A673 (cell line): Measurements from ENCODE around the gene PIP5K1A. TPM values are rescaled to one million over a fixed set of nuclear protein-coding genes. Genes with fewer than 3 reads are reported as not detected.

ENCODE experiments used
- BruUV-seq: library from RNA; stranded (reverse); fragments of 400-500 nt; replicated peaks from 2 replicates; lab custom pipeline; 2021; lab: Mats Ljungman, UMichigan
- CTCF ChIA-PET: fragments of 300-600 bp; sonication (Branson Sonifier 250); formaldehyde crosslinking; loops from one replicate; lab custom pipeline; 2022; ENCODE audit warnings: antibody characterized with exemption; lab: Charles Lee
- POLR2A ChIA-PET: fragments of 300-600 bp; sonication (Branson Sonifier 250); formaldehyde crosslinking; loops from one replicate; lab custom pipeline; 2022; ENCODE audit warnings: antibody characterized with exemption; ENCODE audit not compliant: low non-redundant PET; lab: Charles Lee
- DNase-seq: peaks from one replicate; pipeline ENCODE4 v3.0.0-alpha.2; 2015; ENCODE audit warnings: low spot score
- H3K27ac ChIP-seq: fragments of 200-600 bp; sonication (generic); 2 replicates; pipeline ENCODE4 v1.5.1; 2016; ENCODE audit warnings: mixed run types, low read depth, mild to moderate bottlenecking, mixed read lengths, antibody characterized with exemption, low read length; ENCODE audit not compliant: poor library complexity, severe bottlenecking
- H3K27me3 ChIP-seq: fragments of 200-600 bp; sonication (generic); replicated peaks from 2 replicates; pipeline ENCODE4 v1.6.1; 2017; ENCODE audit warnings: mixed run types, low read depth, mild to moderate bottlenecking, mixed read lengths, antibody characterized with exemption, low read length; ENCODE audit not compliant: insufficient read depth, poor library complexity
- H3K36me3 ChIP-seq: fragments of 200-600 bp; sonication (generic); 2 replicates; pipeline ENCODE4 v1.6.1; 2016; ENCODE audit warnings: mixed run types, mild to moderate bottlenecking, mixed read lengths, antibody characterized with exemption, low read length; ENCODE audit not compliant: insufficient read depth, poor library complexity, severe bottlenecking
- H3K4me1 ChIP-seq: fragments of 200-600 bp; sonication (generic); 2 replicates; pipeline ENCODE4 v1.6.1; 2017; ENCODE audit warnings: mixed run types, mild to moderate bottlenecking, mixed read lengths, antibody characterized with exemption, low read length; ENCODE audit not compliant: insufficient read depth, poor library complexity, severe bottlenecking
- H3K4me3 ChIP-seq: fragments of 200-600 bp; sonication (generic); 2 replicates; pipeline ENCODE4 v1.5.1; 2016; ENCODE audit warnings: low read depth, mixed run types, mild to moderate bottlenecking, mixed read lengths, low read length; ENCODE audit not compliant: poor library complexity, severe bottlenecking
- H3K9me3 ChIP-seq: fragments of 200-600 bp; sonication (generic); 2 replicates; pipeline ENCODE4 v1.6.1; 2016; ENCODE audit warnings: mixed run types, low read depth, mild to moderate bottlenecking, mixed read lengths, antibody characterized with exemption, low read length; ENCODE audit not compliant: poor library complexity, severe bottlenecking
- CTCF ChIP-seq: fragments of 300-800, 200-600 bp; sonication (generic); conservative IDR thresholded peaks from 2 replicates; pipeline ENCODE4 v1.5.1; 2017; ENCODE audit warnings: low read depth, mild to moderate bottlenecking, antibody characterized with exemption, low read length, moderate library complexity, mixed read lengths
- EZH2 ChIP-seq: fragments of 200-600 bp; sonication (generic); IDR thresholded peaks from 2 replicates; pipeline ENCODE4 v1.6.1; 2017; ENCODE audit warnings: borderline replicate concordance, low read depth, mild to moderate bottlenecking, mixed read lengths, antibody characterized with exemption, low read length; ENCODE audit not compliant: poor library complexity, severe bottlenecking
- intact Hi-C: fragments of 100-400 bp; cut with micrococcal nuclease; formaldehyde crosslinking; loops from one replicate; pipeline ENCODE4 v1.10.0; 2022; ENCODE audit not compliant: unreplicated experiment
- total RNA-seq: library from RNA; stranded (reverse); gene quantifications from 2 replicates; pipeline ENCODE4 v1.2.3, GENCODE V29; 2021

PIP5K1A gene
- total RNA-seq, 1 experiment from 2014 or later, result 115 TPM

GRCh38 chr1:151287341-151287699 is 89.0 kb downstream of the PIP5K1A start:
- no TSS peak for BruUV-seq
- Histone ChIP-seq H3K36me3 (peaks cover 50% of the 10 kb centered on the region), H3K4me3 (no peak overlapping the region), H3K9me3 (no peaks in the 10 kb centered on the region), H3K4me1 (no peaks in the 10 kb centered on the region), H3K27ac (no peak overlapping the region), H3K27me3 (no peaks in the 10 kb centered on the region)
- no peak for DNase-seq
- intact Hi-C loops, result no loop called here
- ChIA-PET POLR2A (no interaction called here), CTCF (no interaction called here)
- TF ChIP-seq CTCF, result no peak
- TF ChIP-seq EZH2, result no peak

- Histone ChIP-seq H3K4me3 (no peak overlapping the region), H3K27ac (no peak overlapping the region), H3K27me3 (no peaks in the 10 kb centered on the region), H3K4me1 (no peaks in the 10 kb centered on the region), H3K36me3 (peaks cover 56% of the 10 kb centered on the region), H3K9me3 (no peaks in the 10 kb centered on the region)
- DNase-seq, result no peak
- intact Hi-C loops, result no loop called here
- no TSS peak for BruUV-seq
- no peak for TF ChIP-seq EZH2
- TF ChIP-seq CTCF, result no peak
- CTCF ChIA-PET, result no interaction called here
- POLR2A ChIA-PET, result no interaction called here
These were observed 89.6 kb downstream of the PIP5K1A start for GRCh38 chr1:151287767-151288500.

DNA sequence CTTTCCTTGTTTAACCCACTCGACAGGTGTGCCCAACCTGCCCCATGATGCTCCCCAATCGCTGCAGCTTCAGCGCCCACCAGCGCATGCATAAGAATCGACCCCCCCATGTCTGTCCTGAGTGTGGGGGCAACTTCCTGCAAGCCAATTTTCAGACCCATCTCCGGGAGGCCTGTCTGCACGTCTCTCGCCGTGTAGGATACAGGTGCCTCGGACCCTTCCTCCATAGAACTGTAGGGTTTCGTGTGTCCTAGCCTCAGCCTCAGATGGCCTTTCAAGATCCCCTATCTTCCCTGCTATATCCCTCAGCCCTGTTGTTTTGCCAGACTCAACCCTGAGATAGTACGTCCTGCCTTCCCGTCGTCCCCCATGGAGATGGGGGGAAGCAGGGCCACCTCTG is 90.2 kb downstream of the PIP5K1A start:
- H3K4me3 ChIP-seq, result no peak overlapping the region
- POLR2A ChIA-PET, result interaction anchor here (0.7 kb wide), 1 partner anchor 95 kb away, joined by 3 read pairs; no protein-coding TSS in a partner anchor
- CTCF ChIA-PET, result no interaction called here
- TF ChIP-seq CTCF (no peak), EZH2 (no peak)
- no peaks in the 10 kb centered on the region for H3K4me1 ChIP-seq
- H3K27ac ChIP-seq, result no peak overlapping the region
- no peaks in the 10 kb centered on the region for H3K27me3 ChIP-seq
- peaks cover 61% of the 10 kb centered on the region for H3K36me3 ChIP-seq
- intact Hi-C loops, result no loop called here
- no peaks in the 10 kb centered on the region for H3K9me3 ChIP-seq
- BruUV-seq, result no TSS peak
- no peak for DNase-seq
